K562 (cell line): ENCODE results near the gene PRRT1. TPM values are rescaled to one million over a fixed set of nuclear protein-coding genes. Genes with fewer than 3 reads are reported as not detected.

Experiments
- ARID3A ChIP-seq: IDR thresholded peaks from 2 replicates; pipeline ENCODE4 v1.6.1; 2012; ENCODE audit warnings: low read depth, low read length, improper control_type of control experiment, borderline replicate concordance
- DMBX1 ChIP-seq: fragments of 250-450 bp; sonication (Bioruptor Pico); IDR thresholded peaks from 2 replicates; pipeline ENCODE4 v1.8.0; 2022; ENCODE audit warnings: inconsistent platforms, mild to moderate bottlenecking, moderate library complexity, borderline replicate concordance
- ELK3 ChIP-seq: fragments of 450-650 bp; formaldehyde crosslinking; IDR thresholded peaks from 2 replicates; pipeline ENCODE4 v1.4.0; 2020; ENCODE audit warnings: mild to moderate bottlenecking
- FOS ChIP-seq: IDR thresholded peaks from 3 replicates; pipeline ENCODE4 v1.6.1; 2011; ENCODE audit not compliant: insufficient read length; ENCODE audit errors: extremely low read depth
- FOXJ2 ChIP-seq: fragments of 200-800 bp; sonication (Bioruptor generic); IDR thresholded peaks from 2 replicates; pipeline ENCODE4 v1.6.1; 2016; ENCODE audit warnings: missing genetic modification characterization, missing compliant biosample characterization
- FOXM1 ChIP-seq, 2 experiments: fragments of 450-650 bp in 1 of 2; sonication (generic) in 1 of 2; formaldehyde crosslinking in 1 of 2; IDR thresholded peaks; 2 replicates each; pipeline versions ENCODE4 v1.6.1 to v1.9.0; 2017 to 2022; ENCODE audit warnings: low read depth in 2 of 2, mild to moderate bottlenecking in 2 of 2, missing genetic modification reagents in 1 of 2, moderate library complexity in 1 of 2
- HNRNPK ChIP-seq: fragments of 200-400 bp; formaldehyde crosslinking; IDR thresholded peaks from one replicate; pipeline ENCODE4 v1.6.1; 2018; ENCODE audit warnings: mild to moderate bottlenecking, low read depth, low read length; ENCODE audit not compliant: poor library complexity, severe bottlenecking
- NBN ChIP-seq: fragments of 450-650 bp; IDR thresholded peaks from 2 replicates; pipeline ENCODE4 v1.6.1; 2016; ENCODE audit warnings: low read depth, mild to moderate bottlenecking
- PATZ1 ChIP-seq: fragments of 250-450 bp; sonication (Bioruptor Pico); IDR thresholded peaks from 2 replicates; pipeline ENCODE4 v1.5.0; 2020; ENCODE audit warnings: mild to moderate bottlenecking, borderline replicate concordance
- PHB2 ChIP-seq: fragments of 450-650 bp; IDR thresholded peaks from 2 replicates; pipeline ENCODE4 v1.6.1; 2017; ENCODE audit warnings: low read depth
- PHF20 ChIP-seq: fragments of 450-650 bp; IDR thresholded peaks from 2 replicates; pipeline ENCODE4 v1.6.1; 2018; ENCODE audit not compliant: partially characterized antibody
- PML ChIP-seq: IDR thresholded peaks from 2 replicates; pipeline ENCODE4 v1.6.1; 2012; ENCODE audit warnings: low read length, inconsistent platforms
- POLR3A ChIP-seq: IDR thresholded peaks from 2 replicates; pipeline ENCODE4 v1.6.1; 2011; ENCODE audit warnings: borderline replicate concordance, mild to moderate bottlenecking, moderate library complexity; ENCODE audit not compliant: insufficient read length, insufficient read depth; ENCODE audit errors: extremely low read depth
- RBM14 ChIP-seq: fragments of 200-400 bp; formaldehyde crosslinking; IDR thresholded peaks from 2 replicates; pipeline ENCODE4 v1.6.1; 2018; ENCODE audit warnings: low read depth, mild to moderate bottlenecking, low read length, moderate library complexity, borderline replicate concordance; ENCODE audit not compliant: insufficient read depth
- RFX7 ChIP-seq: fragments of 250-450 bp; sonication (Bioruptor Pico); IDR thresholded peaks from 2 replicates; pipeline ENCODE4 v1.5.1; 2021; ENCODE audit warnings: mild to moderate bottlenecking
- SMARCA4 ChIP-seq: fragments of 450-650 bp; IDR thresholded peaks from 2 replicates; pipeline ENCODE4 v1.6.1; 2016
- STAT5B ChIP-seq: fragments of 250-450 bp; sonication (Bioruptor Pico); IDR thresholded peaks from 2 replicates; pipeline ENCODE4 v1.8.0; 2021; ENCODE audit warnings: mild to moderate bottlenecking, inconsistent platforms
- TCF3 ChIP-seq: sonication (generic); formaldehyde crosslinking; IDR thresholded peaks from 2 replicates; pipeline ENCODE4 v1.4.0; 2020; ENCODE audit warnings: mild to moderate bottlenecking, missing genetic modification reagents
- TRIM28 ChIP-seq: fragments of 450-650 bp; IDR thresholded peaks from 2 replicates; pipeline ENCODE4 v1.6.1; 2017
- ZNF224 ChIP-seq: sonication (generic); formaldehyde crosslinking; IDR thresholded peaks from 2 replicates; pipeline ENCODE4 v1.8.0; 2022; ENCODE audit warnings: mild to moderate bottlenecking, missing genetic modification reagents
- ZNF398 ChIP-seq: fragments of 250-450 bp; sonication (Bioruptor Pico); IDR thresholded peaks from 2 replicates; pipeline ENCODE4 v1.8.0; 2021; ENCODE audit warnings: moderate library complexity, mild to moderate bottlenecking, inconsistent platforms
- ZNF584 ChIP-seq: fragments of 200-800 bp; sonication (Bioruptor generic); IDR thresholded peaks from 2 replicates; pipeline ENCODE4 v1.6.1; 2016; ENCODE audit warnings: low read depth, mild to moderate bottlenecking, missing genetic modification characterization, missing compliant biosample characterization
- polyA plus RNA-seq, 8 experiments: library from polyadenylated mRNA; depleted of rRNA in 4 of 8; stranded (reverse) in 5 of 8; unstranded in 3 of 8; fragments of >200 nt; fragmentation: Nextera tagmentation in 2 of 8; fragmentation: Illumina TruSeq in 1 of 8; extraction: Ambion mirVana in 2 of 8; extraction: Trizol in 1 of 8; gene quantifications; 2 replicates each; pipeline versions ENCODE4 v1.2.1 to v1.2.3, GENCODE V29; 2011 to 2014; ENCODE audit warnings: inconsistent platforms in 1 of 8, missing spikeins in 1 of 8
- total RNA-seq, 7 experiments: library from RNA; depleted of rRNA in 6 of 7; stranded (reverse); fragments of >200 nt in 6 of 7; fragmentation: Illumina TruSeq in 2 of 7; extraction: Trizol in 2 of 7; gene quantifications; 2 replicates each; pipeline versions ENCODE4 v1.2.1 to v1.2.3, GENCODE V29; 2011 to 2021; ENCODE audit warnings: low replicate concordance in 1 of 7

Gene PRRT1
- total and polyA plus RNA-seq, 9 of the 15 experiments (the other 6 are each of a cell fraction or from before 2014, with no cell fraction given), result 0.14 to 3.5 (median 0.41) TPM

GRCh38 chr6:32177183-32177787 lies 25.5 kb upstream of the PRRT1 start (continued):
- peak; percentile 8; the same call in 1 of the 2 replicates for TF ChIP-seq FOXM1 (IDR thresholded peaks at IDR 0.05; ENCODE audit: low read depth)
- TF ChIP-seq FOXM1 (CRISPR knock-in tag; IDR thresholded peaks at IDR 0.05; ENCODE audit: low read depth), result peak; percentile 64; the same call in 1 of the 2 replicates
- peak; percentile 80; the same call in 1 of the 2 replicates for TF ChIP-seq ELK3 (CRISPR knock-in tag)
- no peak for TF ChIP-seq FOS
- no peak for TF ChIP-seq ZNF224
- no peak for TF ChIP-seq TRIM28
- no peak for TF ChIP-seq ZNF584 (CRISPR knock-in tag)
- TF ChIP-seq PHF20, result no peak
- no peak for TF ChIP-seq SMARCA4
- no peak for TF ChIP-seq PHB2
- peak; percentile 60 for TF ChIP-seq DMBX1 (CRISPR knock-in tag)
- TF ChIP-seq ZNF398 (CRISPR knock-in tag), result no peak
- TF ChIP-seq HNRNPK, result no peak
- TF ChIP-seq FOXJ2 (tag), result no peak
- TF ChIP-seq POLR3A, result no peak
- TF ChIP-seq STAT5B (CRISPR knock-in tag), result no peak
- 0 out of 2 replicates have a peak, but pooled peaks have one; percentile 19 for TF ChIP-seq PATZ1 (CRISPR knock-in tag)
- TF ChIP-seq NBN, result 0 out of 2 replicates have a peak, but pooled peaks have one; percentile 14
- TF ChIP-seq RFX7 (CRISPR knock-in tag), result no peak
- TF ChIP-seq TCF3 (CRISPR knock-in tag), result peak; percentile 18; the same call in 1 of the 2 replicates
- TF ChIP-seq RBM14, result no peak
- TF ChIP-seq ARID3A, result 0 out of 2 replicates have a peak, but pooled peaks have one; percentile 24
- no peak; the same call in 1 of the 2 replicates for TF ChIP-seq PML
